ENCODE results near the gene MYO5A. TPM values are rescaled to one million over a fixed set of nuclear protein-coding genes. Genes with fewer than 3 reads are reported as not detected.

MYO5A gene
- 12.8 TPM for polyA plus RNA-seq (2012; ENCODE audit: insufficient read length, low read depth)

DNA sequence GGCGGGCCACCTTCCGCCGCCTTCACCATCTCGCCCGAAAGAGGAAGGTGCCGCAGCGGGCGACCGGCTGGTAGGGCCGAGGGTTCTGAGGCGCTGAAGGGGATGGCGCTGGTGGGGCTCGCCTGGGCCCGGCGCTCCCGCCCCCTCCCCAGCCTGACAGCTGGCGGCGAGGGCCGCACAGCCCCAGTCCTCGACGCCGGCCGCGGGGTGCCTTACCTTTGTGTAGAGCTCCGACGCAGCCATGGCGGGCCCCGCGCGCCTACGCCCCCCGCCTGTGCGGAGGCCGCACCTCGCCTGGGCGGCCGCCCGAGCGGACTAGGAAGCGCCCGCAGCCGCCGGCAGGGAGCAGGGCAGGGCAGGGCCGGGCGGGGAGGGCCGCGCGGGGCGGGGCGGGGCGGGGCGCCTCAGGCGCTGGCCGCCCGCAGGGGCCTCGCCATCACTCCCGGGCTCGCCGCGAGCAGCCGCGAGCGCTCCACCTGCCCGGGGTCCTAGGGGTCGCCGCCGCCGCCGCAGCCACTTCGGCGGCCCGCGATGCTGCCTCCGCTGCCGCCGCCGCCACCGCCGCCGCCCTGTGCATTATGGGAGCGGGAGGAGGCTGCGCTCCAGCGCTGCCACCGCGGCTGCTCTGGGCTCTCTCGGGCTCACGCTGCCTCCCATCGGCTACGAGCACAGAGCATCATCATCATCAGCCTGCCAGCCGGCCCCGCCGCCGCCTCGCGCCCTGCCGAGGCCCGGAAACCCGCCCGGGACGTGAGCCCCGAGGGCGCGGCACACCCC is at the start of gene MYO5A:
MYO5A (minus strand) TSS at position 317 of the 777 bp plus-strand sequence; CDS start at position 243, 74 bp downstream.
- TF ChIP-seq REST (IDR thresholded peaks at IDR 0.05; ENCODE audit: insufficient read depth in 1 of 2, low read depth in 2 of 2, low read length in 2 of 2) (no peak), POLR2AphosphoS5 (IDR thresholded peaks at IDR 0.05; ENCODE audit: low read depth, low read length) (peak; percentile 50; the same call in 1 of the 2 replicates), FOXP2 (optimal IDR thresholded peaks at IDR 0.05; ENCODE audit: borderline replicate concordance, extremely low read depth, extremely low read length, insufficient read depth) (peak; percentile 26)

DNA sequence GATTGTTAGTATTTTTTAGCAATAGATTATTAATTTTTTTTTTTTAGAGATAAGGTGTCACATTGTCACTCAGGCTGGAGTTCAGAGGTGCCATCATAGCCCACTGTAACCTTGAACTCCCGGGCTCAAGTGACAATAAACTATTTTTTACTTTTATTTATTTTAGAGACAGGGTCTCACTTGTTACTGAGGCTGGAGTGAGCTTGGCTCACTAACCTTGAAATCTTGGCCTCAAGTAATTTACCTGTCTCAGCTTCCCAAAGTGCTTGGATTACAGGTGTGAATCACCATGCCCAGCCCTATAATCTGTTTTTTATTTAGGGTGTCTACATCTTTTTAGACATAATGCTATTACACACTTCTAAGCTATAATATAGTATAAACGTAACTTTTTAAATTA is 48.0 kb upstream of the MYO5A start:
- TF ChIP-seq TAF1 (IDR thresholded peaks at IDR 0.05; ENCODE audit: borderline replicate concordance, insufficient read depth, low read length) (no peak), FOXP2 (optimal IDR thresholded peaks at IDR 0.05; ENCODE audit: borderline replicate concordance, extremely low read depth, extremely low read length, insufficient read depth) (no peak), POLR2AphosphoS5 (IDR thresholded peaks at IDR 0.05; ENCODE audit: low read depth, low read length) (no peak)

DNA sequence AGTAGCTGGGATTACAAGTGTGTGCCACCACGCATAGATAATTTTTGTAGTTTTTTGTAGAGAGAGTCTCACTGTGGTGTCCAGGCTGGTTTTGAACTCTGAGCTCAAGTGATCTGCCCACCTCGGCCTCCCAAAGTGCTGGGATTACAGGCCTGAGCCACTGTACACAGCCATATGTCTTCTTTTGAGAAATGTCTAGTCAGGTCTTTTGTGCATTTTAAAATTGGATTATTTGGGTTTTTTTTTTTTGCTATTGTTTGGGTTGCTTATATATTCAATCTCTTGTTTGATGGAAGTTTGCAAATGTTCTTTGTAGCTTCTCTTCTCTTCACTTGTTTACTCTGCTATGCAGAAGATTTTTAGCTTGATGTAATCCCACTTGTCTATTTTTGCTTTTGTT is 46.4 kb upstream of the MYO5A start:
- TF ChIP-seq FOXP2 (optimal IDR thresholded peaks at IDR 0.05; ENCODE audit: borderline replicate concordance, extremely low read depth, extremely low read length, insufficient read depth) = no peak
- no peak for TF ChIP-seq POLR2AphosphoS5 (IDR thresholded peaks at IDR 0.05; ENCODE audit: low read depth, low read length)
- TF ChIP-seq REST (IDR thresholded peaks at IDR 0.05; ENCODE audit: insufficient read depth in 1 of 2, low read depth in 2 of 2, low read length in 2 of 2) = no peak
- TF ChIP-seq TAF1 (IDR thresholded peaks at IDR 0.05; ENCODE audit: borderline replicate concordance, insufficient read depth, low read length) = no peak
- no peak for TF ChIP-seq SIN3A (IDR thresholded peaks at IDR 0.05; ENCODE audit: borderline replicate concordance, insufficient read depth, low read length)

- peak; percentile 76 for TF ChIP-seq POLR2AphosphoS5 (IDR thresholded peaks at IDR 0.05; ENCODE audit: low read depth, low read length)
- TF ChIP-seq REST (IDR thresholded peaks at IDR 0.05; ENCODE audit: insufficient read depth in 1 of 2, low read depth in 2 of 2, low read length in 2 of 2) = 0 out of 4 replicates have a peak, but pooled peaks of 1 of the 2 experiments have one; percentile 19
- 0 out of 2 replicates have a peak, but pooled peaks have one; percentile 68 for TF ChIP-seq SIN3A (IDR thresholded peaks at IDR 0.05; ENCODE audit: borderline replicate concordance, insufficient read depth, low read length)
- TF ChIP-seq FOXP2 (optimal IDR thresholded peaks at IDR 0.05; ENCODE audit: borderline replicate concordance, extremely low read depth, extremely low read length, insufficient read depth) = no peak
- peak; percentile 61; the same call in 1 of the 2 replicates for TF ChIP-seq TAF1 (IDR thresholded peaks at IDR 0.05; ENCODE audit: borderline replicate concordance, insufficient read depth, low read length)
Observed at GRCh38 chr15:52568601-52569585, 40.2 kb upstream of the MYO5A start, which contains the start of gene ARPP19. Gene ARPP19, minus strand, starts transcription at chr15:52569030. Its CDS starts 138 bp downstream, at chr15:52568892.

All from PFSK-1 (cell line).